OCI-LY7 (cell line): Measurements from ENCODE around the gene GOLPH3. TPM values are rescaled to one million over a fixed set of nuclear protein-coding genes. Genes with fewer than 3 reads are reported as not detected.

Source experiments
- BruUV-seq: library from RNA; stranded (reverse); fragments of 400-500 nt; replicated peaks from 2 replicates; lab custom pipeline; 2021; lab: Mats Ljungman, UMichigan
- CTCF ChIA-PET: fragments of 300-600 bp; sonication (Branson Sonifier 250); formaldehyde crosslinking; loops from one replicate; lab custom pipeline; 2022; ENCODE audit warnings: antibody characterized with exemption; ENCODE audit not compliant: unreplicated experiment; lab: Charles Lee
- POLR2A ChIA-PET: fragments of 300-600 bp; sonication (Branson Sonifier 250); formaldehyde crosslinking; loops from one replicate; lab custom pipeline; 2022; ENCODE audit warnings: antibody characterized with exemption; lab: Charles Lee
- DNase-seq: peaks from one replicate; pipeline ENCODE4 v3.0.0-alpha.2; 2015; ENCODE audit warnings: low spot score
- H2AFZ ChIP-seq: fragments of 200-600 bp; sonication (generic), shearing (Covaris generic); 2 replicates; pipeline ENCODE4 v1.6.1; 2014; ENCODE audit warnings: mild to moderate bottlenecking, antibody characterized with exemption, low read length, moderate library complexity
- H3K27ac ChIP-seq: fragments of 200-600 bp; sonication (generic); 2 replicates; pipeline ENCODE4 v1.5.1; 2014; ENCODE audit warnings: mixed run types, low read depth, mild to moderate bottlenecking, moderate library complexity, low read length, inconsistent platforms; ENCODE audit not compliant: poor library complexity, severe bottlenecking
- H3K36me3 ChIP-seq: fragments of 200-600 bp; sonication (generic); 2 replicates; pipeline ENCODE4 v1.6.1; 2014; ENCODE audit warnings: mild to moderate bottlenecking, antibody characterized with exemption, low read length, moderate library complexity, mixed read lengths; ENCODE audit not compliant: insufficient read depth
- H3K4me1 ChIP-seq: fragments of 200-600 bp; sonication (generic); 2 replicates; pipeline ENCODE4 v1.5.1; 2014; ENCODE audit warnings: mild to moderate bottlenecking, low read length; ENCODE audit not compliant: insufficient read depth, poor library complexity, severe bottlenecking
- H3K4me2 ChIP-seq: fragments of 200-600 bp; sonication (generic); 2 replicates; pipeline ENCODE4 v1.6.1; 2014; ENCODE audit warnings: mild to moderate bottlenecking, low read length
- H3K4me3 ChIP-seq: fragments of 200-600 bp; sonication (generic); 2 replicates; pipeline ENCODE4 v1.5.1; 2014; ENCODE audit warnings: mild to moderate bottlenecking, low read depth, low read length; ENCODE audit not compliant: poor library complexity, severe bottlenecking
- H3K79me2 ChIP-seq: fragments of 200-600 bp; sonication (generic); 2 replicates; pipeline ENCODE4 v1.6.1; 2016; ENCODE audit warnings: low read depth, mild to moderate bottlenecking, low read length, moderate library complexity, mixed read lengths; ENCODE audit not compliant: insufficient read depth
- H3K9me2 ChIP-seq: fragments of 200-600 bp; sonication (generic); 2 replicates; pipeline ENCODE4 v1.6.1; 2016; ENCODE audit warnings: mild to moderate bottlenecking, low read length, mixed read lengths; ENCODE audit not compliant: insufficient read depth
- H3K9me3 ChIP-seq: fragments of 200-600 bp; sonication (generic); 2 replicates; pipeline ENCODE4 v1.6.1; 2014; ENCODE audit warnings: mild to moderate bottlenecking, mixed run types, low read length, mixed read lengths
- H4K20me1 ChIP-seq: fragments of 200-600 bp; sonication (generic); 2 replicates; pipeline ENCODE4 v1.6.1; 2014; ENCODE audit warnings: mild to moderate bottlenecking, antibody characterized with exemption, low read length, moderate library complexity, mixed read lengths; ENCODE audit not compliant: insufficient read depth
- CTCF ChIP-seq: fragments of 200-600 bp; sonication (generic); conservative IDR thresholded peaks from 2 replicates; pipeline ENCODE4 v1.5.1; 2014; ENCODE audit warnings: mild to moderate bottlenecking, antibody characterized with exemption, low read length, moderate library complexity, mixed read lengths
- EZH2phosphoT487 ChIP-seq: fragments of 200-600 bp; sonication (generic); IDR thresholded peaks from 2 replicates; pipeline ENCODE4 v1.6.1; 2018; ENCODE audit warnings: low read depth, borderline replicate concordance, mild to moderate bottlenecking, mixed run types, antibody characterized with exemption, low read length, moderate library complexity, mixed read lengths
- intact Hi-C: fragments of 100-400 bp; cut with micrococcal nuclease; formaldehyde crosslinking; loops from one replicate; pipeline ENCODE4 v1.10.0; 2022; ENCODE audit not compliant: unreplicated experiment
- total RNA-seq, 2 experiments: library from RNA; depleted of rRNA in 1 of 2; stranded (reverse); fragments of >200 nt in 1 of 2; shearing (Covaris generic) in 1 of 2; gene quantifications; 2 replicates each; pipeline ENCODE4 v1.2.3, GENCODE V29; 2014 to 2022

Gene GOLPH3
- total RNA-seq, 2 experiments from 2014 or later, result 35.9 to 53.8 TPM

GRCh38 chr5:32155211-32155610 lies 18.9 kb downstream of the GOLPH3 start:
- Histone ChIP-seq H3K36me3 (peaks cover 68% of the 10 kb centered on the region), H2AFZ (no peak overlapping the region), H3K27ac (no peak overlapping the region), H3K4me1 (no peaks in the 10 kb centered on the region), H3K9me2 (no peaks in the 10 kb centered on the region), H3K4me2 (no peak overlapping the region), H3K4me3 (no peak overlapping the region), H3K79me2 (peaks cover 94% of the 10 kb centered on the region), H4K20me1 (peaks cover 18% of the 10 kb centered on the region; the same call in 1 of the 2 replicates), H3K9me3 (no peaks in the 10 kb centered on the region)
- no peak for DNase-seq
- TF ChIP-seq EZH2phosphoT487 (no peak), CTCF (no peak)
- no TSS peak for BruUV-seq
- ChIA-PET POLR2A (interaction anchor here (0.6 to 1.4 kb wide), 2 partner anchors 19 to 141 kb away, joined by 3 to 4 read pairs; partner anchors contain the start of gene GOLPH3), CTCF (no interaction called here)
- intact Hi-C loops, result no loop called here

GRCh38 chr5:32153723-32154122 lies 20.4 kb downstream of the GOLPH3 start:
- no peaks in the 10 kb centered on the region for H3K9me2 ChIP-seq
- no peak overlapping the region for H3K4me2 ChIP-seq
- H3K9me3 ChIP-seq, result no peaks in the 10 kb centered on the region
- ChIA-PET CTCF (no interaction called here), POLR2A (no interaction called here)
- H4K20me1 ChIP-seq, result peaks cover 6% of the 10 kb centered on the region; the same call in 1 of the 2 replicates
- intact Hi-C loops, result no loop called here
- no peak overlapping the region for H3K4me3 ChIP-seq
- H3K4me1 ChIP-seq, result no peaks in the 10 kb centered on the region
- no peak for DNase-seq
- no peak overlapping the region for H2AFZ ChIP-seq
- H3K27ac ChIP-seq, result no peak overlapping the region
- H3K79me2 ChIP-seq, result peaks cover 94% of the 10 kb centered on the region
- peaks cover 72% of the 10 kb centered on the region for H3K36me3 ChIP-seq
- TF ChIP-seq CTCF (no peak), EZH2phosphoT487 (no peak)
- no TSS peak for BruUV-seq

- H4K20me1 ChIP-seq, result peaks cover 12% of the 10 kb centered on the region; the same call in 1 of the 2 replicates
- no peaks in the 10 kb centered on the region for H3K9me3 ChIP-seq
- CTCF ChIA-PET, result no interaction called here
- peaks cover 69% of the 10 kb centered on the region for H3K36me3 ChIP-seq
- no peak overlapping the region for H3K4me3 ChIP-seq
- H2AFZ ChIP-seq, result no peak overlapping the region
- no peaks in the 10 kb centered on the region for H3K9me2 ChIP-seq
- intact Hi-C loops, result no loop called here
- POLR2A ChIA-PET, result interaction anchor here (0.6 to 1.0 kb wide), 3 partner anchors 12 to 64 kb away, joined by 3 to 4 read pairs (median 3); no protein-coding TSS in a partner anchor
- no peak for DNase-seq
- TF ChIP-seq CTCF, result no peak
- no peak for TF ChIP-seq EZH2phosphoT487
- H3K27ac ChIP-seq, result no peak overlapping the region
- peaks cover 97% of the 10 kb centered on the region for H3K79me2 ChIP-seq
- H3K4me1 ChIP-seq, result no peaks in the 10 kb centered on the region
- BruUV-seq, result no TSS peak
- no peak overlapping the region for H3K4me2 ChIP-seq
Observed at GRCh38 chr5:32151198-32151597, 22.9 kb downstream of the GOLPH3 start.
